WTC11 (cell line): ENCODE data around the gene KIF3A.

Experiments
- TF ChIP-seq, protein P1 (sequence below): sonication (generic); formaldehyde crosslinking; IDR thresholded peaks from 2 replicates; pipeline ENCODE4 v1.8.0; 2022; ENCODE audit warnings: mild to moderate bottlenecking, missing genetic modification reagents
- TF ChIP-seq, protein P2 (sequence below): fragments of 200-600 bp; IDR thresholded peaks from 2 replicates; pipeline ENCODE4 v1.8.0; 2022; ENCODE audit warnings: antibody characterized with exemption

DNA sequence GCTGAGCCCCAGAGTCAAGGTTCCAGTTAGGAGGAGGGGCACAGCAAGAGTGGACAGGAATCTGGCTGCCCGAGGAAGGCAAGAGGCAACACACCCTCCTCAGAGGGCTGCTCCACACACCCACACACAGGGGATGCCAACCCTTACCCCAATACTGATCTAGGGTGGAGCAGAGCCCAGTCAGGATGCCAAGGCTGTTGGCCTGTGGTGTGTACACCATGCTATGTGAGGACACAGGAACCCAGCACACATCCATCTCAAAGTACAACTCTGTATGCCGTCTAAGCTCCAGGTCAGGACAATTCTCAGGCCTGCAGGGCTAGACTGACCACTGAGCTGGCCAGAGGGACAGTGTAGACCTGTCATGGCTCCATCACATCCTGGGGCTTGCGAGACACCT lies 37.1 kb upstream of the KIF3A start:
- TF ChIP-seq, protein P1, sequence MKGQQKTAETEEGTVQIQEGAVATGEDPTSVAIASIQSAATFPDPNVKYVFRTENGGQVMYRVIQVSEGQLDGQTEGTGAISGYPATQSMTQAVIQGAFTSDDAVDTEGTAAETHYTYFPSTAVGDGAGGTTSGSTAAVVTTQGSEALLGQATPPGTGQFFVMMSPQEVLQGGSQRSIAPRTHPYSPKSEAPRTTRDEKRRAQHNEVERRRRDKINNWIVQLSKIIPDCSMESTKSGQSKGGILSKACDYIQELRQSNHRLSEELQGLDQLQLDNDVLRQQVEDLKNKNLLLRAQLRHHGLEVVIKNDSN (CRISPR knock-in tag): no peak
- TF ChIP-seq, protein P2, sequence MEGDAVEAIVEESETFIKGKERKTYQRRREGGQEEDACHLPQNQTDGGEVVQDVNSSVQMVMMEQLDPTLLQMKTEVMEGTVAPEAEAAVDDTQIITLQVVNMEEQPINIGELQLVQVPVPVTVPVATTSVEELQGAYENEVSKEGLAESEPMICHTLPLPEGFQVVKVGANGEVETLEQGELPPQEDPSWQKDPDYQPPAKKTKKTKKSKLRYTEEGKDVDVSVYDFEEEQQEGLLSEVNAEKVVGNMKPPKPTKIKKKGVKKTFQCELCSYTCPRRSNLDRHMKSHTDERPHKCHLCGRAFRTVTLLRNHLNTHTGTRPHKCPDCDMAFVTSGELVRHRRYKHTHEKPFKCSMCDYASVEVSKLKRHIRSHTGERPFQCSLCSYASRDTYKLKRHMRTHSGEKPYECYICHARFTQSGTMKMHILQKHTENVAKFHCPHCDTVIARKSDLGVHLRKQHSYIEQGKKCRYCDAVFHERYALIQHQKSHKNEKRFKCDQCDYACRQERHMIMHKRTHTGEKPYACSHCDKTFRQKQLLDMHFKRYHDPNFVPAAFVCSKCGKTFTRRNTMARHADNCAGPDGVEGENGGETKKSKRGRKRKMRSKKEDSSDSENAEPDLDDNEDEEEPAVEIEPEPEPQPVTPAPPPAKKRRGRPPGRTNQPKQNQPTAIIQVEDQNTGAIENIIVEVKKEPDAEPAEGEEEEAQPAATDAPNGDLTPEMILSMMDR: no peak
